Measurements from ENCODE around the gene GIPC3.

Gene GIPC3

DNA sequence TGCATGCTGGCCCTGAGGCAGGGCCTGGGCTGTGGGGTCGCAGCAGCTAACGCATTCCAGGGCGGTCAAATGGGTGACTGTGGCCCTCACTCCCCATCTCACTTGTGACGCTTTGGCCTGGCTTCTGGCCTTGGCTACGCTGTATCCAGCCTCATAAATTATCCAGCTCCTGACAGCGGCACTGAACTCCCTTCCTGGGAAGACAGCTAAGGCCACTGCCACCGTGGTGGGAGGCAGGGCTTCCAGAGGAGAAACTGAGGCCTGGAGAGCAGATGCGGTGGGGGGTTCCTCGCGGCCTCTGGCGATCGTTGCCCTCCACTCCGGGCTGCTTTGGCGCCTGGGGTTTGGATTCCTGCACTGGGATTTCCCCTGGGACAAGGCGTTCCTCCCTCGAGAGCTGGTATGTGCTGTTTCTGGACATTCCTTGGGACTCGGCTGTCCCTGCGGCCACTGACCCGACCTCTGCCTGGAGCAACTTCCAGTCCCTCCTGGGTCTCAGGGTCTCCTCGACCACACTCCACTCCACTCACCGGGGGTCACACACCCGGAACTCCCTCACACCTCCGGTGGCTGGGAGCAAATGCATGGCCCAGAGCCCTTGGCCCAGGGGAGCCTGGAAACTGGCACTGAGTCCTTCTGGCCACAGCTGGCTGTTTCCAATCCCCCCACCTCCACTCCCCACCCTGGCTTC lies 18.0 kb downstream of the GIPC3 start:
- no peak overlapping the region for H3K4me3 ChIP-seq (ENCODE audit: low read depth, low read length)
- TF ChIP-seq CTCF (IDR thresholded peaks at IDR 0.05; ENCODE audit: borderline replicate concordance, insufficient read depth, low read depth, low read length), result no peak

DNA sequence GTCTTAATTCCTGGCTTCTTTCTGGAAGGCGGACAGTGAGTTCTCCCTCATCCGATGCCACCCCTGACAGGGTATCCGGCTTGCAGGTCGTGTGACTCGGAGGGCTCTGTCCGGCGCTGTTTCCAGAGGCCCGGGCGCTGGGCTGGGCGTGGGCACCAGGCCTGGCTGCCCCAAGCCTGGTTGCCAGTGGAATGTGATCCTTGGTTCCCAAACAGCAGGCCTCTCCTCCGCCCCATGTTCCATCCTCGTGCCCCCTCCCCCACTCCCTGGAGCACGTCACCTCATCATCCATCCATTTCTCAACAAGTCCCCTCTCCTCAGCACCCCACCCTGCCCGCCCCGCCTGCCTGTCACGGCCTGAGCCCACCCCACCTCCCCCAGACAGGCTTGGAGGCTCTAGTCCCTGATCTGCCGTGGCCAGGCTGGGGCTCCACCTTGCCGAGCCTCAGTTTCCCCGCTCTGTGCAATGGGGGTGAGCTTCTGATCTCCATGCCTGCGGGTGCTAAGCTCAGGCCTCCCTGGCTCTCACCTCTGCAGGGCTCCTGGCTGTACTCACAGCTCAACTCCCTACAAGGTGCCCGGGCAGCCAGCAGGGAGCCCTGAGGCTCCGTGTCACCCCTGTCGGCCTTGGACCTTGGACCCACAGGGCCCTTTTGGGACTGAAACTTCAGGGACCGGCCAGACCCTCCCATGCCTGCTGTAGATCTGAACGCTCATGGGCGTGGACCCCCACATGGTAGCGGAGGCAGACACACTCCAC lies 19.1 kb downstream of the GIPC3 start:
- H3K4me3 ChIP-seq (ENCODE audit: low read depth, low read length), result no peak overlapping the region
- no peak for TF ChIP-seq CTCF (IDR thresholded peaks at IDR 0.05; ENCODE audit: borderline replicate concordance, insufficient read depth, low read depth, low read length)

DNA sequence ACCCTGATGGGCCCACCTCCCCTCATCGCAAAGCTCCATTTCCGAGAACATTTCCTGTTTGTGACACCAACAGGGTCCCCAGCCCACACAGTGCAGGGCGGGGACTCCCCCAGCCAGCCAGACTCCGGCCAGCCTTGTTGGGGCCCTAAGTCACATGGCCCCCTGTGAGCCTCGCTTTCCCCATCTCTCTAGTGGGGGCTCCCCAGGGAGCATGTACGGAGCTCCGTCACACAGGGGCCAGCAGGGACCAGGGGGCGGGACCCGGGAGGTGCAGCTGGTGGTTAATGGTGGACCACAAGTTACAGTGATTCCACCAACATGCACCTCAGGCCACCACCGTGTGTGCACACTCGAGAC lies 19.7 kb downstream of the GIPC3 start:
- no peak for TF ChIP-seq CTCF (IDR thresholded peaks at IDR 0.05; ENCODE audit: borderline replicate concordance, insufficient read depth, low read depth, low read length)
- H3K4me3 ChIP-seq (ENCODE audit: low read depth, low read length), result no peak overlapping the region

DNA sequence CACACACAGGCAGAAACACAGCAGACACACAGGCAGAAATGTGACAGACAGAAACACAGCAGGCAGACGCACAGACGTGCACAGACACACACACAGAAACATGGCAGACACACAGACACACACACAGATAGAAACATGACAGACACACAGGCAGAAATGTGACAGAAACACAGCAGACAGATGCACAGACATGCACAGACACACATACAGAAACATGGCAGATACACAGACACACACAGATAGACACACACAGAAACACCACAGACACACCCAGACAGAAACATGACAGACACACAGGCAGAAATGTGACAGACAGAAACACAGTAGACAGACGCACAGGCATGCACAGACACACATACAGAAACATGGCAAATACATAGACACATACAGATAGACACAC lies 20.1 kb downstream of the GIPC3 start:
- TF ChIP-seq CTCF (IDR thresholded peaks at IDR 0.05; ENCODE audit: borderline replicate concordance, insufficient read depth, low read depth, low read length), result no peak
- no peak overlapping the region for H3K4me3 ChIP-seq (ENCODE audit: low read depth, low read length)

- TF ChIP-seq CTCF (IDR thresholded peaks at IDR 0.05; ENCODE audit: borderline replicate concordance, insufficient read depth, low read depth, low read length), result no peak
These were observed 20.5 kb downstream of the GIPC3 start for GRCh38 chr19:3605770-3606169.

GRCh38 chr19:3606174-3606689 lies 21.0 kb downstream of the GIPC3 start:
- no peak for TF ChIP-seq CTCF (IDR thresholded peaks at IDR 0.05; ENCODE audit: borderline replicate concordance, insufficient read depth, low read depth, low read length)
- peak overlapping the region; percentile 32 for H3K4me3 ChIP-seq (ENCODE audit: low read depth, low read length)

More at GRCh38 chr19:3605770-3606169, 20.5 kb downstream of the GIPC3 start:
- no peak overlapping the region for H3K4me3 ChIP-seq (ENCODE audit: low read depth, low read length)
